Upper lobe of right lung (tissue), 1 donor: ENCODE data around the gene VDR. TPM values are rescaled to one million over a fixed set of nuclear protein-coding genes. Genes with fewer than 3 reads are reported as not detected.

Experiments used
- ATAC-seq: fragments of 200-7000 bp; cut with Tn5 transposase; one replicate; pipeline ENCODE4 v1.9.1; 2020; ENCODE audit warnings: mild to moderate bottlenecking, moderate library complexity
- DNase-seq: peaks from one replicate; pipeline ENCODE4 v3.0.0-alpha.2; 2020
- H3K27ac ChIP-seq: fragments of 200-600 bp; one replicate; pipeline ENCODE4 v1.8.0; 2022
- H3K27me3 ChIP-seq: fragments of 200-600 bp; one replicate; pipeline ENCODE4 v1.8.0; 2022; ENCODE audit warnings: mild to moderate bottlenecking
- H3K36me3 ChIP-seq: fragments of 200-600 bp; one replicate; pipeline ENCODE4 v1.8.0; 2022
- H3K4me1 ChIP-seq: fragments of 200-600 bp; one replicate; pipeline ENCODE4 v1.8.0; 2022
- H3K4me3 ChIP-seq: fragments of 200-600 bp; one replicate; pipeline ENCODE4 v1.8.0; 2022; ENCODE audit warnings: mild to moderate bottlenecking
- H3K9me3 ChIP-seq: fragments of 200-600 bp; one replicate; pipeline ENCODE4 v1.8.0; 2022
- CTCF ChIP-seq: fragments of 200-600 bp; IDR thresholded peaks from one replicate; pipeline ENCODE4 v1.8.0; 2022; ENCODE audit warnings: antibody characterized with exemption
- intact Hi-C: fragments of 100-400 bp; cut with DNase I; formaldehyde crosslinking; loops from one replicate; pipeline ENCODE4 v1.11.0; 2022
- total RNA-seq: library from RNA; stranded (reverse); fragmentation: NEBNext Ultra II Directional; extraction: Animal tissue kit (Norgen Biotek cat#: 25700); gene quantifications from one replicate; pipeline ENCODE4 v1.2.1, GENCODE V29; 2021
- donor health status: DM: no; HTN: yes; CAD: no; lungs with severe emphysema.

VDR gene
- total RNA-seq, 1 donor from 2014 or later = 28.7 TPM

GRCh38 chr12:47849261-47849660, 55.5 kb downstream of the VDR start:
- DNase-seq = no peak
- peaks cover 19% of the 10 kb centered on the region for H3K36me3 ChIP-seq
- TF ChIP-seq CTCF = no peak

GRCh38 chr12:47848853-47849252, 55.9 kb downstream of the VDR start:
- Histone ChIP-seq H3K27ac (no peak overlapping the region), H3K4me1 (peaks cover 9% of the 10 kb centered on the region), H3K4me3 (no peak overlapping the region), H3K27me3 (no peaks in the 10 kb centered on the region), H3K36me3 (peaks cover 19% of the 10 kb centered on the region), H3K9me3 (no peaks in the 10 kb centered on the region)
- no peak for TF ChIP-seq CTCF
- no peak for DNase-seq
- intact Hi-C loops = no loop called here
- no peak for ATAC-seq

More at GRCh38 chr12:47849261-47849660, 55.5 kb downstream of the VDR start:
- no peak for ATAC-seq
- intact Hi-C loops = no loop called here
- Histone ChIP-seq H3K4me1 (peaks cover 5% of the 10 kb centered on the region), H3K4me3 (no peak overlapping the region), H3K27ac (no peak overlapping the region), H3K9me3 (no peaks in the 10 kb centered on the region), H3K27me3 (no peaks in the 10 kb centered on the region)

DNA sequence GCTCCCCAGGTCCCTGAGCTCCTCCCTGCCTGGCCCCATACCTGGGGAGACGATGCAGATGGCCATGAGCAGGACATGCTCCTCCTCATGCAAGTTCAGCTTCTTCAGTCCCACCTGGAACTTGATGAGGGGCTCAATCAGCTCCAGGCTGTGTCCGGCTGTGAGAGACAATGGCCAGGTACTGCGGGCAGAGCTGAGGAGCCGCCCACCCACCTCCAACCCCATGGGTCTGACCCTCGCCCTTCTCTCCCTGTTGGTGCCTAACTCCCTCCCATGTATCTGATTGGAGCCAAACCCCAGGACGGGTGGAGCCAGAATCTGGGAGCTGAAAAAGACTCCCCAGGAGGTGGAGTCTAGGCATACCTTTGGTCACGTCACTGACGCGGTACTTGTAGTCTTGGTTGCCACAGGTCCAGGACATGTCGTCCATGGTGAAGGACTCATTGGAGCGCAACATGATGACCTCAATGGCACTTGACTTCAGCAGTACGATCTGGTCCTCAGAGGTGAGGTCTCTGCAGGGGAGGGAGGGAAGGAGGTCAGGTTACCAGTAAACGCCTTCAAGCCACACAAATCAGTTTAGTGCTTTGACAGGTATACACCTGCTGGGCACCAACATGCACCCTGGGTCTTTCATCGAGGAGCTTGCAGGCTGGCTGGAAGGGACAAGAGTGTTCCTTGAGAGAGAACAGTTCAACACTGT, 58.3 kb downstream of the VDR start:
- no peak overlapping the region for H3K4me3 ChIP-seq
- no peak for ATAC-seq
- H3K9me3 ChIP-seq = no peaks in the 10 kb centered on the region
- H3K27me3 ChIP-seq = no peaks in the 10 kb centered on the region
- TF ChIP-seq CTCF = no peak
- H3K36me3 ChIP-seq = peaks cover 8% of the 10 kb centered on the region
- peaks cover 9% of the 10 kb centered on the region for H3K4me1 ChIP-seq
- intact Hi-C loops = no loop called here
- DNase-seq = no peak
- H3K27ac ChIP-seq = no peak overlapping the region

DNA sequence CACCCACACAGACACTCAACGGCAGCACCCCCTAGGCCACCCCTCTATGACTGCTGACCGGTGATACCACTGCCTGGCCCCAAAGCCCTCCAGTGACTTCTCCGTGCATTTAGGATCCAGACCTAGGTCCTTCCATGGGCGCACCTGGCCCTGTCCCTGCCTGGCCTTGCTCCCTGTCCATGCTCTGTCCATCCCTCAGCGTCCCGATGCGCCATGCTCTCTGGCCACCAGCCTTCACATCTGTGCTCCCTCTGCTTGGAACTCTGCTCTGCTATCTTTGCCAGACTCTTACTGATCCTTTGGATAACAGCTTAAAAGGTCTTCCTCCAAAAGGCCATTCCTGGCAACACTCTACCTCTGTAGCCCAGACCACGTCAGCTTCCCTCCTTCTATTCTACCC, 59.7 kb downstream of the VDR start:
- Histone ChIP-seq H3K9me3 (no peaks in the 10 kb centered on the region), H3K36me3 (peaks cover 4% of the 10 kb centered on the region), H3K27me3 (no peaks in the 10 kb centered on the region), H3K4me1 (peaks cover 6% of the 10 kb centered on the region), H3K4me3 (no peak overlapping the region), H3K27ac (no peak overlapping the region)
- intact Hi-C loops = no loop called here
- TF ChIP-seq CTCF = no peak
- ATAC-seq (no peak), DNase-seq (no peak)

- ATAC-seq (peak; percentile 94), DNase-seq (peak; percentile 89)
- no peak overlapping the region for H3K4me3 ChIP-seq
- peaks cover 4% of the 10 kb centered on the region for H3K36me3 ChIP-seq
- H3K27me3 ChIP-seq = no peaks in the 10 kb centered on the region
- TF ChIP-seq CTCF = no peak
- no peaks in the 10 kb centered on the region for H3K9me3 ChIP-seq
- H3K27ac ChIP-seq = peak overlapping the region; percentile 24
- peaks cover 6% of the 10 kb centered on the region for H3K4me1 ChIP-seq
- intact Hi-C loops = no loop called here
Observed at GRCh38 chr12:47844264-47845019, 60.4 kb downstream of the VDR start.
